ENCODE results near the gene IL21R.

IL21R gene

GRCh38 chr16:27361987-27362386 is 40.0 kb upstream of the IL21R start:
- POLR2A ChIA-PET, result no interaction called here

GRCh38 chr16:27362570-27363245 is 39.3 kb upstream of the IL21R start:
- ChIA-PET CTCF (no interaction called here), POLR2A (no interaction called here)
- Histone ChIP-seq H3K9me3 (ENCODE audit: control insufficient read depth, insufficient read depth, low read depth, low read length) (no peaks in the 10 kb centered on the region), H3K4me3 (ENCODE audit: low read depth, low read length) (no peak overlapping the region), H3K27ac (ENCODE audit: extremely low read depth, low read depth, low read length) (no peak overlapping the region), H3K4me1 (ENCODE audit: control insufficient read depth, insufficient read depth, low read length) (no peaks in the 10 kb centered on the region; the same call in 1 of the 2 replicates), H3K36me3 (ENCODE audit: control insufficient read depth in 2 of 2, insufficient read depth in 1 of 2, low read length in 2 of 2) (peaks cover 0 to 16% of the 10 kb centered on the region in 2 experiments; a peak in 1 of 3 replicates)
- TF ChIP-seq ZNF248 (tag by site-specific recombination; IDR thresholded peaks at IDR 0.05) (no peak), ZNF580 (tag by site-specific recombination; IDR thresholded peaks at IDR 0.05) (no peak), ELK4 (IDR thresholded peaks at IDR 0.05; ENCODE audit: borderline replicate concordance, low read depth, low read length) (no peak), ZNF791 (tag by site-specific recombination; IDR thresholded peaks at IDR 0.05) (no peak), KLF17 (tag by site-specific recombination; IDR thresholded peaks at IDR 0.05) (no peak)

More at GRCh38 chr16:27361987-27362386, 40.0 kb upstream of the IL21R start:
- H3K4me3 ChIP-seq (ENCODE audit: low read depth, low read length), result no peak overlapping the region
- H3K4me1 ChIP-seq (ENCODE audit: control insufficient read depth, insufficient read depth, low read length), result no peaks in the 10 kb centered on the region
- CTCF ChIA-PET, result interaction anchor here (0.6 kb wide), 1 partner anchor 206 kb away, joined by 4 read pairs; no protein-coding TSS in a partner anchor
- peaks cover 0 to 16% of the 10 kb centered on the region in 2 experiments; a peak in 1 of 3 replicates for H3K36me3 ChIP-seq (ENCODE audit: control insufficient read depth in 2 of 2, insufficient read depth in 1 of 2, low read length in 2 of 2)
- H3K27ac ChIP-seq (ENCODE audit: extremely low read depth, low read depth, low read length), result no peak overlapping the region
- TF ChIP-seq ZNF223 (tag by site-specific recombination; IDR thresholded peaks at IDR 0.05) (no peak), ZNF654 (tag by site-specific recombination; IDR thresholded peaks at IDR 0.05; ENCODE audit: low read depth) (no peak), ZNF473 (tag by site-specific recombination; IDR thresholded peaks at IDR 0.05) (no peak), ZNF146 (tag by site-specific recombination; IDR thresholded peaks at IDR 0.05) (no peak), ZFP3 (tag by site-specific recombination; IDR thresholded peaks at IDR 0.05; ENCODE audit: low read depth) (peak; percentile 75), ZNF792 (tag by site-specific recombination; IDR thresholded peaks at IDR 0.05) (no peak)
- no peaks in the 10 kb centered on the region for H3K9me3 ChIP-seq (ENCODE audit: control insufficient read depth, insufficient read depth, low read depth, low read length)

- H3K9me3 ChIP-seq (ENCODE audit: control insufficient read depth, insufficient read depth, low read depth, low read length), result no peaks in the 10 kb centered on the region
- POLR2A ChIA-PET, result no interaction called here
Measured at GRCh38 chr16:27363246-27363632, 38.7 kb upstream of the IL21R start.

More at GRCh38 chr16:27363246-27363632, 38.7 kb upstream of the IL21R start:
- H3K36me3 ChIP-seq (ENCODE audit: control insufficient read depth in 2 of 2, insufficient read depth in 1 of 2, low read length in 2 of 2), result peaks cover 0 to 16% of the 10 kb centered on the region in 2 experiments; a peak in 1 of 3 replicates
- no peak overlapping the region for H3K27ac ChIP-seq (ENCODE audit: extremely low read depth, low read depth, low read length)
- no peak overlapping the region for H3K4me3 ChIP-seq (ENCODE audit: low read depth, low read length)
- TF ChIP-seq ZNF677 (tag by site-specific recombination; IDR thresholded peaks at IDR 0.05), result no peak
- TF ChIP-seq KLF16 (tag by site-specific recombination; IDR thresholded peaks at IDR 0.05), result no peak
- TF ChIP-seq SCRT1 (tag by site-specific recombination; IDR thresholded peaks at IDR 0.05; ENCODE audit: borderline replicate concordance), result no peak
- TF ChIP-seq ZFP3 (tag by site-specific recombination; IDR thresholded peaks at IDR 0.05; ENCODE audit: low read depth), result no peak
- TF ChIP-seq ZNF585B (tag by site-specific recombination; IDR thresholded peaks at IDR 0.05), result no peak
- no peak for TF ChIP-seq GLIS1 (tag by site-specific recombination; IDR thresholded peaks at IDR 0.05)
- no peak for TF ChIP-seq ZSCAN4 (tag by site-specific recombination; IDR thresholded peaks at IDR 0.05)
- no peak for TF ChIP-seq ZNF560 (tag by site-specific recombination; IDR thresholded peaks at IDR 0.05; ENCODE audit: borderline replicate concordance)
- TF ChIP-seq ZNF510 (tag by site-specific recombination; IDR thresholded peaks at IDR 0.05; ENCODE audit: insufficient replicate concordance), result no peak
- TF ChIP-seq ZNF366 (tag by site-specific recombination; conservative IDR thresholded peaks at IDR 0.05), result no peak
- CTCF ChIA-PET, result no interaction called here
- H3K4me1 ChIP-seq (ENCODE audit: control insufficient read depth, insufficient read depth, low read length), result no peaks in the 10 kb centered on the region; the same call in 1 of the 2 replicates

All from HEK293 (cell line).